K562 (cell line): ENCODE data around the gene NINJ2. TPM values are rescaled to one million over a fixed set of nuclear protein-coding genes. Genes with fewer than 3 reads are reported as not detected.
A peak's percentile ranks its signal among the peaks of the same experiment; 100 is the strongest.

Experiments
- ATAC-seq: fragments of 200-7000 bp; cut with Tn5 transposase; 3 replicates; pipeline ENCODE4 v1.9.1; 2020; ENCODE audit warnings: moderate library complexity
- Bru-seq: library from RNA; stranded (reverse); fragments of 400-500 nt; gene quantifications from one replicate; lab custom pipeline; 2021; lab: Mats Ljungman, UMichigan
- BruChase-seq, 2 experiments: library from RNA; stranded (reverse); fragments of 400-500 nt; gene quantifications; one replicate each; lab custom pipeline; 2021; lab: Mats Ljungman, UMichigan
- BruUV-seq: library from RNA; stranded (reverse); fragments of 400-500 nt; replicated peaks from 2 replicates; lab custom pipeline; 2021; lab: Mats Ljungman, UMichigan
- CTCF ChIA-PET: fragments of 300-600 bp; formaldehyde crosslinking; extraction: SDS; loops from one replicate; lab custom pipeline; 2021; ENCODE audit warnings: low intra/inter-chr PET ratio; lab: Yijun Ruan, JAX
- POLR2A ChIA-PET: fragments of 300-600, 350-650 bp; sonication (Branson Sonifier 250); formaldehyde crosslinking; extraction: SDS; loops from one replicate; lab custom pipeline; 2021; ENCODE audit warnings: antibody characterized with exemption, inconsistent platforms; lab: Yijun Ruan, JAX
- DNase-seq, 4 experiments: peaks; one replicate each; pipeline versions ENCODE4 v3.0.0 to v3.0.0-alpha.2; 2011 to 2018; ENCODE audit warnings: low spot score in 3 of 4, mixed read lengths in 3 of 4; ENCODE audit errors: extremely low read depth in 1 of 4
- FAIRE-seq: peaks from 2 replicates; lab custom pipeline; 2011; peaks lifted over from hg19 to GRCh38; lab: Jason Lieb, UNC
- H2AFZ ChIP-seq: 2 replicates; pipeline ENCODE4 v1.6.0; 2011; ENCODE audit warnings: low read depth, low read length, control low read depth, inconsistent platforms
- H3K27ac ChIP-seq: fragments of 200-600 bp; 3 replicates; pipeline ENCODE4 v1.8.0; 2011; ENCODE audit warnings: low read depth, mild to moderate bottlenecking, control low read depth, inconsistent platforms, low read length, moderate library complexity, mixed read lengths; ENCODE audit errors: extremely low read depth
- H3K27me3 ChIP-seq, 2 experiments: fragments of 300-600 bp in 1 of 2; 2 replicates in 1 of 2; 3 replicates in 1 of 2; pipeline versions ENCODE4 v1.6.0 to v1.8.0; 2011; ENCODE audit warnings: inconsistent platforms in 2 of 2, low read length in 2 of 2, mild to moderate bottlenecking in 1 of 2, mixed read lengths in 1 of 2, moderate library complexity in 1 of 2; ENCODE audit not compliant: control insufficient read depth in 2 of 2, insufficient read depth in 2 of 2
- H3K36me3 ChIP-seq: fragments of 300-600 bp; 3 replicates; pipeline ENCODE4 v1.8.0; 2011; ENCODE audit warnings: mild to moderate bottlenecking, low read length, inconsistent platforms; ENCODE audit not compliant: control insufficient read depth, insufficient read depth
- H3K4me1 ChIP-seq, 2 experiments: fragments of 200-600 bp in 1 of 2; replicated peaks in 1 of 2; 2 replicates in 1 of 2; 3 replicates in 1 of 2; pipeline versions ENCODE4 v1.5.1 to v1.8.0; 2011; ENCODE audit warnings: inconsistent platforms in 2 of 2, low read length in 2 of 2, mild to moderate bottlenecking in 1 of 2, mixed read lengths in 1 of 2, moderate library complexity in 1 of 2; ENCODE audit not compliant: control insufficient read depth in 2 of 2, insufficient read depth in 2 of 2
- H3K4me2 ChIP-seq: 2 replicates; pipeline ENCODE4 v1.6.1; 2011; ENCODE audit warnings: low read length, control low read depth, inconsistent platforms, mixed read lengths; ENCODE audit not compliant: insufficient read depth
- H3K4me3 ChIP-seq: fragments of 200-600 bp; sonication (generic), shearing (Covaris generic); 2 replicates; pipeline ENCODE4 v1.5.1; 2016; ENCODE audit warnings: control low read depth, inconsistent platforms
- H3K79me2 ChIP-seq: fragments of 200-600 bp; 3 replicates; pipeline ENCODE4 v1.8.0; 2011; ENCODE audit warnings: low read length, inconsistent platforms; ENCODE audit not compliant: control insufficient read depth, insufficient read depth
- H3K9ac ChIP-seq, 2 experiments: 2 replicates each; pipeline versions ENCODE4 v1.6.0 to v1.6.1; 2011; ENCODE audit warnings: low read depth in 2 of 2, low read length in 2 of 2, control low read depth in 1 of 2, inconsistent platforms in 1 of 2, mild to moderate bottlenecking in 1 of 2, mixed read lengths in 1 of 2; ENCODE audit not compliant: insufficient read depth in 1 of 2
- H3K9me1 ChIP-seq: one replicate; pipeline ENCODE4 v1.6.0; 2011; ENCODE audit warnings: inconsistent platforms, mild to moderate bottlenecking, low read length, moderate library complexity; ENCODE audit not compliant: control insufficient read depth, insufficient read depth
- H3K9me3 ChIP-seq: replicated peaks from 2 replicates; pipeline ENCODE4 v1.5.1; 2011; ENCODE audit warnings: low read depth, low read length, inconsistent platforms; ENCODE audit not compliant: control insufficient read depth, insufficient read depth
- H4K20me1 ChIP-seq: replicated peaks from 2 replicates; pipeline ENCODE4 v1.6.1; 2011; ENCODE audit warnings: low read length, inconsistent platforms, mixed read lengths; ENCODE audit not compliant: control insufficient read depth, insufficient read depth
- ID3 ChIP-seq, 2 experiments: fragments of 250-450 bp in 1 of 2; fragments of 450-650 bp in 1 of 2; sonication (Bioruptor Pico) in 1 of 2; IDR thresholded peaks; 2 replicates each; pipeline versions ENCODE4 v1.6.1 to v1.8.0; 2016 to 2021; ENCODE audit warnings: mild to moderate bottlenecking in 2 of 2, moderate library complexity in 2 of 2, missing compliant biosample characterization in 1 of 2, missing genetic modification characterization in 1 of 2
- ZBTB33 ChIP-seq: sonication (generic); formaldehyde crosslinking; IDR thresholded peaks from 2 replicates; pipeline ENCODE4 v1.8.1; 2023; ENCODE audit warnings: mild to moderate bottlenecking, missing genetic modification reagents
- ZNF589 ChIP-seq: fragments of 200-800 bp; sonication (Bioruptor generic); IDR thresholded peaks from 2 replicates; pipeline ENCODE4 v1.6.1; 2016; ENCODE audit warnings: low read depth, missing genetic modification characterization, missing compliant biosample characterization
- WGBS: fragments of 100-300 bp; shearing (Covaris generic); methylation state at CpG from one replicate; pipeline ENCODE4 v1.1.6; 2016; ENCODE audit warnings: low coverage, mixed read lengths; ENCODE audit not compliant: insufficient coverage; ENCODE audit errors: missing lambda C conversion rate; 5-methylcytosine and 5-hydroxymethylcytosine counted together
- in situ Hi-C: fragments of 300-500 bp; cut with MboI; formaldehyde crosslinking; loops from 4 replicates; pipeline ENCODE4 v1.15.0; 2018; ENCODE audit warnings: inconsistent platforms, mixed read lengths
- intact Hi-C: fragments of 100-400 bp; cut with micrococcal nuclease; formaldehyde crosslinking; loops from 2 replicates; pipeline ENCODE4 v1.14.2; 2022
- long read RNA-seq, 3 experiments: library from polyadenylated mRNA in 2 of 3; library from RNA in 1 of 3; unstranded in 2 of 3; stranded (forward) in 1 of 3; transcript quantifications; one replicate each; pipeline ENCODE4 v2.0.0, GENCODE V29; 2019 to 2022
- polyA minus RNA-seq, 3 experiments: library from RNA; depleted of rRNA, polyadenylated mRNA; stranded (reverse); fragments of >200 nt; gene quantifications; 2 replicates each; pipeline ENCODE4 v1.2.3, GENCODE V29; 2011
- polyA plus RNA-seq, 8 experiments: library from polyadenylated mRNA; depleted of rRNA in 4 of 8; stranded (reverse) in 5 of 8; unstranded in 3 of 8; fragments of >200 nt; fragmentation: Nextera tagmentation in 2 of 8; fragmentation: Illumina TruSeq in 1 of 8; extraction: Ambion mirVana in 2 of 8; extraction: Trizol in 1 of 8; gene quantifications; 2 replicates each; pipeline versions ENCODE4 v1.2.1 to v1.2.3, GENCODE V29; 2011 to 2014; ENCODE audit warnings: inconsistent platforms in 1 of 8, missing spikeins in 1 of 8
- total RNA-seq, 7 experiments: library from RNA; depleted of rRNA in 6 of 7; stranded (reverse); fragments of >200 nt in 6 of 7; fragmentation: Illumina TruSeq in 2 of 7; extraction: Trizol in 2 of 7; gene quantifications; 2 replicates each; pipeline versions ENCODE4 v1.2.1 to v1.2.3, GENCODE V29; 2011 to 2021; ENCODE audit warnings: low replicate concordance in 1 of 7

Gene NINJ2
- total RNA-seq (2011; cell fraction: chromatin; rRNA removed; ENCODE audit: low replicate concordance) = 1.9 and 2.7 TPM in 2 replicates
- total RNA-seq (2011; cell fraction: nucleolus; rRNA removed) = 2.0 and 2.1 TPM in 2 replicates
- 1.5 TPM in 2 replicates for total RNA-seq (2011; cell fraction: nucleoplasm; rRNA removed)
- total RNA-seq (2014; rRNA removed) (3.6 and 4.5 TPM in 2 replicates), total RNA-seq (2014; rRNA removed; fragmentation: Illumina TruSeq; extraction: Trizol) (1.7 and 3.3 TPM in 2 replicates), total RNA-seq (2015; rRNA removed; fragmentation: Illumina TruSeq; extraction: Trizol) (4.0 and 4.9 TPM in 2 replicates), total RNA-seq (2021) (2.3 and 2.6 TPM in 2 replicates), polyA plus RNA-seq (2011; rRNA removed) (3.6 and 5.3 TPM in 2 replicates), polyA plus RNA-seq (2014; fragmentation: Illumina TruSeq; extraction: Trizol) (6.5 and 7.3 TPM in 2 replicates), polyA plus RNA-seq (2014; fragmentation: Nextera tagmentation; extraction: Ambion mirVana) (10 to 100 TPM; 10.6 to 16.0 TPM), polyA plus RNA-seq (2014; rRNA removed) (4.3 and 4.8 TPM in 2 replicates), polyA minus RNA-seq (2011; rRNA and poly(A)+ RNA removed) (5.5 and 8.4 TPM in 2 replicates), Bru-seq, nascent RNA (percentile 37 among the genes with signal in this experiment), BruChase-seq, experiment 1, labeled RNA remaining after a 2-hour chase (percentile 31 among the genes with signal in this experiment), BruChase-seq, experiment 2, labeled RNA remaining after a 6-hour chase (percentile 27 among the genes with signal in this experiment)
- 13.1 and 19.4 TPM in 2 replicates for polyA plus RNA-seq (2011; cell fraction: cytosol; rRNA removed)
- polyA plus RNA-seq (2011; cell fraction: nucleus; rRNA removed) = 4.1 and 4.4 TPM in 2 replicates
- polyA plus RNA-seq (2012) = 5.8 and 7.2 TPM in 2 replicates
- polyA minus RNA-seq (2011; cell fraction: cytosol; rRNA and poly(A)+ RNA removed) = 2.9 and 3.7 TPM in 2 replicates
- 0.81 and 2.6 TPM in 2 replicates for polyA minus RNA-seq (2011; cell fraction: nucleus; rRNA and poly(A)+ RNA removed)
- long read RNA-seq, experiment 1, partial matches to known transcripts = 0 of 4 reads
- long read RNA-seq, experiment 1, other reads (novel, unspliced or antisense) = 2 of 4 reads
- long read RNA-seq, experiment 2, transcript NINJ2-205 (4 exons, 670 nt) = major isoform, 6 of 7 reads
- long read RNA-seq, experiment 2, partial matches to known transcripts = 1 of 7 reads
- long read RNA-seq, experiment 2, other reads (novel, unspliced or antisense) = 0 of 7 reads
- long read RNA-seq, experiment 3, transcript NINJ2-205 (4 exons, 670 nt) = major isoform, 5 of 5 reads
- long read RNA-seq, experiment 3, partial matches to known transcripts = 0 of 5 reads
- long read RNA-seq, experiment 3, other reads (novel, unspliced or antisense) = 0 of 5 reads

- 29% methylated on average over 15 of the region's 17 CpGs for WGBS
- Histone ChIP-seq H3K9me3 (no peaks in the 10 kb centered on the region), H3K36me3 (no peaks in the 10 kb centered on the region), H2AFZ (peak within 1 kb of the TSS; percentile 80), H3K27ac (no peak within 1 kb of the TSS), H3K4me2 (peak within 1 kb of the TSS; percentile 59), H3K79me2 (no peaks in the 10 kb centered on the region), H3K9me1 (no peaks in the 10 kb centered on the region), H3K9ac (peak within 1 kb of the TSS in 1 of 2 experiments; percentile 69; a peak in 1 of 4 replicates), H3K4me3 (no peak within 1 kb of the TSS), H3K4me1 (peaks cover 8 to 24% of the 10 kb centered on the region in 2 experiments; a peak in 4 of 5 replicates), H4K20me1 (no peaks in the 10 kb centered on the region), H3K27me3 (no peaks in the 10 kb centered on the region)
- DNase-seq = peak in 1 of 4 experiments; percentile 7
- CTCF ChIA-PET = interaction anchor here (0.6 kb wide), 2 partner anchors 11 to 14 kb away, joined by 3 to 4 read pairs; no protein-coding TSS in a partner anchor
- TF ChIP-seq ID3 (CRISPR knock-in tag; IDR thresholded peaks at IDR 0.05) = no peak
- TF ChIP-seq ID3 (tag; IDR thresholded peaks at IDR 0.05) = peak; percentile 18; the same call in 1 of the 2 replicates
- no peak for TF ChIP-seq ZNF589 (CRISPR knock-in tag)
- TF ChIP-seq ZBTB33 = 0 out of 2 replicates have a peak, but pooled peaks have one; percentile 30
- no TSS peak for BruUV-seq
- intact Hi-C loops (no loop called here), in situ Hi-C loops (no loop called here)
- POLR2A ChIA-PET = interaction anchor here (1.0 to 1.2 kb wide), 2 partner anchors 12 to 88 kb away, joined by 3 read pairs; no protein-coding TSS in a partner anchor
- peak; percentile 27 for ATAC-seq
- no peak for FAIRE-seq
These were observed at the start of gene NINJ2 for GRCh38 chr12:663293-663871. TSS of gene NINJ2 (minus strand) at chr12:663445. CDS start at chr12:663360, 85 bp downstream.
